ENCODE results near the gene SLC22A25.
"Not testable (repeated sequence)": the region's sequence is repeated elsewhere in the genome, so short reads cannot be mapped to it uniquely, and the experiment has no call there.

Gene SLC22A25

GRCh38 chr11:63274776-63275175 lies 31.4 kb upstream of the SLC22A25 start:
- no peak for TF ChIP-seq CTCF (IDR thresholded peaks at IDR 0.05; ENCODE audit: unreplicated experiment in 3 of 3)
- Mint-ChIP-seq H3K36me3 (ENCODE audit: low read depth) (no peaks in the 10 kb centered on the region), H3K9me3 (no peaks in the 10 kb centered on the region), H3K4me3 (no peak overlapping the region), H3K27me3 (ENCODE audit: low read depth) (peaks cover 25% of the 10 kb centered on the region), H3K4me1 (no peaks in the 10 kb centered on the region), H3K27ac (no peak overlapping the region)

GRCh38 chr11:63273685-63274084 lies 30.3 kb upstream of the SLC22A25 start:
- no peaks in the 10 kb centered on the region for H3K36me3 Mint-ChIP-seq (ENCODE audit: low read depth)
- H3K9me3 Mint-ChIP-seq, result no peaks in the 10 kb centered on the region
- no peak overlapping the region for H3K27ac Mint-ChIP-seq
- H3K4me1 Mint-ChIP-seq, result no peaks in the 10 kb centered on the region
- no peak overlapping the region for H3K4me3 Mint-ChIP-seq
- H3K27me3 Mint-ChIP-seq (ENCODE audit: low read depth), result peaks cover 16% of the 10 kb centered on the region
- no peak for TF ChIP-seq CTCF (IDR thresholded peaks at IDR 0.05; ENCODE audit: unreplicated experiment in 3 of 3)

GRCh38 chr11:63262547-63262946 lies 19.1 kb upstream of the SLC22A25 start:
- TF ChIP-seq CTCF (IDR thresholded peaks at IDR 0.05; ENCODE audit: unreplicated experiment in 3 of 3), result no peak
- Mint-ChIP-seq H3K9me3 (peaks cover 6% of the 10 kb centered on the region), H3K36me3 (ENCODE audit: low read depth) (no peaks in the 10 kb centered on the region), H3K4me1 (no peaks in the 10 kb centered on the region), H3K27me3 (ENCODE audit: low read depth) (peaks cover 9% of the 10 kb centered on the region), H3K27ac (no peak overlapping the region), H3K4me3 (no peak overlapping the region)

- no peak overlapping the region for H3K4me3 Mint-ChIP-seq
- no peak for TF ChIP-seq CTCF (IDR thresholded peaks at IDR 0.05; ENCODE audit: unreplicated experiment in 3 of 3)
- H3K27me3 Mint-ChIP-seq (ENCODE audit: low read depth), result peaks cover 9% of the 10 kb centered on the region
These were observed 7.9 kb upstream of the SLC22A25 start for GRCh38 chr11:63251312-63251711.

GRCh38 chr11:63250162-63251050 lies 7.0 kb upstream of the SLC22A25 start:
- Mint-ChIP-seq H3K27me3 (ENCODE audit: low read depth) (peaks cover 9% of the 10 kb centered on the region), H3K4me3 (no peak overlapping the region), H3K27ac (no peak overlapping the region), H3K36me3 (ENCODE audit: low read depth) (no peaks in the 10 kb centered on the region), H3K9me3 (no peaks in the 10 kb centered on the region), H3K4me1 (no peaks in the 10 kb centered on the region)
- no peak for TF ChIP-seq CTCF (IDR thresholded peaks at IDR 0.05; ENCODE audit: unreplicated experiment in 3 of 3)

More at GRCh38 chr11:63251312-63251711, 7.9 kb upstream of the SLC22A25 start:
- Mint-ChIP-seq H3K9me3 (peaks cover under 1% of the 10 kb centered on the region), H3K4me1 (no peaks in the 10 kb centered on the region), H3K36me3 (ENCODE audit: low read depth) (no peaks in the 10 kb centered on the region), H3K27ac (no peak overlapping the region)

- no peak overlapping the region for H3K4me3 Mint-ChIP-seq
- no peaks in the 10 kb centered on the region for H3K4me1 Mint-ChIP-seq
- peaks cover 10% of the 10 kb centered on the region for H3K27me3 Mint-ChIP-seq (ENCODE audit: low read depth)
- H3K9me3 Mint-ChIP-seq, result no peaks in the 10 kb centered on the region
- no peak for TF ChIP-seq CTCF (IDR thresholded peaks at IDR 0.05; ENCODE audit: unreplicated experiment in 3 of 3)
- no peak overlapping the region for H3K27ac Mint-ChIP-seq
- H3K36me3 Mint-ChIP-seq (ENCODE audit: low read depth), result no peaks in the 10 kb centered on the region
These were observed 5.6 kb upstream of the SLC22A25 start for GRCh38 chr11:63248966-63249365.

GRCh38 chr11:63247237-63248002 lies 4.0 kb upstream of the SLC22A25 start:
- not testable (repeated sequence) for H3K4me3 Mint-ChIP-seq; H3K27ac Mint-ChIP-seq; H3K36me3 Mint-ChIP-seq (ENCODE audit: low read depth); H3K4me1 Mint-ChIP-seq; H3K9me3 Mint-ChIP-seq
- peaks cover 21% of the 10 kb centered on the region for H3K27me3 Mint-ChIP-seq (ENCODE audit: low read depth)

Measured in nephron (organoid).